Measurements from ENCODE around the gene IL37. TPM values are rescaled to one million over a fixed set of nuclear protein-coding genes. Genes with fewer than 3 reads are reported as not detected.

Gene IL37
- total and polyA plus RNA-seq, 2 experiments from 2014 or later = not detected

DNA sequence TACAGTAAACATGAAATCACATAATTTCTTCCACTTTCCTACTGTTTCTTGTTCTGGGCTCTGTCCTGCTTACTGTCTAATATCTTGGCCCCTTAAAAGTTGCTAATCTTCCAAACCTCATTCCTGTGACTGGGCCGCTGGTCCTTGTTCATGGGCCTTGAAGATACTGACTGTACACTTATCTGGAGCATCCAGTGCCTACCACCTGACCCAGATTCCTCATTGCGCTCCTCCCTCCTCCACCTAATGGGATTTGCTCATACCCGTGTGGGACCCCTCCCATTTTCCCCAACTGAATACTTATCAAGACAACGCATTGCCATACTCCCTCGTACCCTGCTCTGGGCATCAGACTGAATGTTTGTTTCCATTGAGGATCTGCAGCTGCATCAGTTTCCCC lies 6.1 kb upstream of the IL37 start:
- H3K27ac ChIP-seq (ENCODE audit: low read depth) = no peak overlapping the region
- Mint-ChIP-seq H3K4me1 (no peaks in the 10 kb centered on the region), H3K27ac (no peak overlapping the region), H3K4me3 (no peak overlapping the region), H3K36me3 (ENCODE audit: low read depth) (no peaks in the 10 kb centered on the region), H3K9me3 (peaks cover 2% of the 10 kb centered on the region; the same call in 2 of the 3 replicates), H3K27me3 (ENCODE audit: insufficient read depth, low read depth, poor library complexity) (peaks cover 2% of the 10 kb centered on the region)
- no peak overlapping the region for H2AFZ ChIP-seq
- DNase-seq (ENCODE audit: low spot score) = no peak
- H3K4me1 ChIP-seq (ENCODE audit: insufficient read depth) = no peaks in the 10 kb centered on the region
- H3K27me3 ChIP-seq (ENCODE audit: insufficient read depth) = no peaks in the 10 kb centered on the region
- H3K36me3 ChIP-seq (ENCODE audit: insufficient read depth) = no peaks in the 10 kb centered on the region
- H3K79me2 ChIP-seq (replicated peaks; ENCODE audit: insufficient read depth) = no peaks in the 10 kb centered on the region
- H3K4me2 ChIP-seq = no peak overlapping the region
- H3K4me3 ChIP-seq = no peak overlapping the region
- H3K9me2 ChIP-seq (ENCODE audit: insufficient read depth) = no peaks in the 10 kb centered on the region
- no peak for ATAC-seq
- no peaks in the 10 kb centered on the region for H4K20me1 ChIP-seq (replicated peaks; ENCODE audit: insufficient read depth)
- TF ChIP-seq, protein P1, sequence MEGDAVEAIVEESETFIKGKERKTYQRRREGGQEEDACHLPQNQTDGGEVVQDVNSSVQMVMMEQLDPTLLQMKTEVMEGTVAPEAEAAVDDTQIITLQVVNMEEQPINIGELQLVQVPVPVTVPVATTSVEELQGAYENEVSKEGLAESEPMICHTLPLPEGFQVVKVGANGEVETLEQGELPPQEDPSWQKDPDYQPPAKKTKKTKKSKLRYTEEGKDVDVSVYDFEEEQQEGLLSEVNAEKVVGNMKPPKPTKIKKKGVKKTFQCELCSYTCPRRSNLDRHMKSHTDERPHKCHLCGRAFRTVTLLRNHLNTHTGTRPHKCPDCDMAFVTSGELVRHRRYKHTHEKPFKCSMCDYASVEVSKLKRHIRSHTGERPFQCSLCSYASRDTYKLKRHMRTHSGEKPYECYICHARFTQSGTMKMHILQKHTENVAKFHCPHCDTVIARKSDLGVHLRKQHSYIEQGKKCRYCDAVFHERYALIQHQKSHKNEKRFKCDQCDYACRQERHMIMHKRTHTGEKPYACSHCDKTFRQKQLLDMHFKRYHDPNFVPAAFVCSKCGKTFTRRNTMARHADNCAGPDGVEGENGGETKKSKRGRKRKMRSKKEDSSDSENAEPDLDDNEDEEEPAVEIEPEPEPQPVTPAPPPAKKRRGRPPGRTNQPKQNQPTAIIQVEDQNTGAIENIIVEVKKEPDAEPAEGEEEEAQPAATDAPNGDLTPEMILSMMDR (conservative IDR thresholded peaks at IDR 0.05; ENCODE audit: low read depth in 2 of 2) = no peak
- TF ChIP-seq, protein P2, sequence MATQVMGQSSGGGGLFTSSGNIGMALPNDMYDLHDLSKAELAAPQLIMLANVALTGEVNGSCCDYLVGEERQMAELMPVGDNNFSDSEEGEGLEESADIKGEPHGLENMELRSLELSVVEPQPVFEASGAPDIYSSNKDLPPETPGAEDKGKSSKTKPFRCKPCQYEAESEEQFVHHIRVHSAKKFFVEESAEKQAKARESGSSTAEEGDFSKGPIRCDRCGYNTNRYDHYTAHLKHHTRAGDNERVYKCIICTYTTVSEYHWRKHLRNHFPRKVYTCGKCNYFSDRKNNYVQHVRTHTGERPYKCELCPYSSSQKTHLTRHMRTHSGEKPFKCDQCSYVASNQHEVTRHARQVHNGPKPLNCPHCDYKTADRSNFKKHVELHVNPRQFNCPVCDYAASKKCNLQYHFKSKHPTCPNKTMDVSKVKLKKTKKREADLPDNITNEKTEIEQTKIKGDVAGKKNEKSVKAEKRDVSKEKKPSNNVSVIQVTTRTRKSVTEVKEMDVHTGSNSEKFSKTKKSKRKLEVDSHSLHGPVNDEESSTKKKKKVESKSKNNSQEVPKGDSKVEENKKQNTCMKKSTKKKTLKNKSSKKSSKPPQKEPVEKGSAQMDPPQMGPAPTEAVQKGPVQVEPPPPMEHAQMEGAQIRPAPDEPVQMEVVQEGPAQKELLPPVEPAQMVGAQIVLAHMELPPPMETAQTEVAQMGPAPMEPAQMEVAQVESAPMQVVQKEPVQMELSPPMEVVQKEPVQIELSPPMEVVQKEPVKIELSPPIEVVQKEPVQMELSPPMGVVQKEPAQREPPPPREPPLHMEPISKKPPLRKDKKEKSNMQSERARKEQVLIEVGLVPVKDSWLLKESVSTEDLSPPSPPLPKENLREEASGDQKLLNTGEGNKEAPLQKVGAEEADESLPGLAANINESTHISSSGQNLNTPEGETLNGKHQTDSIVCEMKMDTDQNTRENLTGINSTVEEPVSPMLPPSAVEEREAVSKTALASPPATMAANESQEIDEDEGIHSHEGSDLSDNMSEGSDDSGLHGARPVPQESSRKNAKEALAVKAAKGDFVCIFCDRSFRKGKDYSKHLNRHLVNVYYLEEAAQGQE (IDR thresholded peaks at IDR 0.05; ENCODE audit: unreplicated experiment) = no peak
- no peak for TF ChIP-seq CREB1 (CRISPR knock-in tag; IDR thresholded peaks at IDR 0.05; ENCODE audit: low read depth)
- TF ChIP-seq ZNF114 (CRISPR knock-in tag; IDR thresholded peaks at IDR 0.05) = no peak
- no peaks in the 10 kb centered on the region for H3F3A ChIP-seq (replicated peaks; ENCODE audit: low read depth)

GRCh38 chr2:112906276-112906675 lies 4.7 kb upstream of the IL37 start:
- Mint-ChIP-seq H3K9me3 (peaks cover 2% of the 10 kb centered on the region; the same call in 2 of the 3 replicates), H3K4me3 (no peak overlapping the region), H3K27me3 (ENCODE audit: insufficient read depth, low read depth, poor library complexity) (peaks cover 6% of the 10 kb centered on the region), H3K27ac (no peak overlapping the region), H3K36me3 (ENCODE audit: low read depth) (no peaks in the 10 kb centered on the region), H3K4me1 (no peaks in the 10 kb centered on the region)
- H3K36me3 ChIP-seq (ENCODE audit: insufficient read depth) = no peaks in the 10 kb centered on the region
- no peak overlapping the region for H3K4me2 ChIP-seq
- no peaks in the 10 kb centered on the region; the same call in 1 of the 2 replicates for H3K9me2 ChIP-seq (ENCODE audit: insufficient read depth)
- no peak overlapping the region for H3K4me3 ChIP-seq
- no peaks in the 10 kb centered on the region for H3K4me1 ChIP-seq (ENCODE audit: insufficient read depth)
- DNase-seq (ENCODE audit: low spot score) (no peak), ATAC-seq (no peak)
- no peaks in the 10 kb centered on the region for H3F3A ChIP-seq (replicated peaks; ENCODE audit: low read depth)
- H3K79me2 ChIP-seq (replicated peaks; ENCODE audit: insufficient read depth) = no peaks in the 10 kb centered on the region
- TF ChIP-seq STAT1 (IDR thresholded peaks at IDR 0.05; ENCODE audit: unreplicated experiment) (no peak), CREB1 (CRISPR knock-in tag; IDR thresholded peaks at IDR 0.05; ENCODE audit: low read depth) (no peak), ZNF114 (CRISPR knock-in tag; IDR thresholded peaks at IDR 0.05) (no peak)
- no peak overlapping the region for H3K27ac ChIP-seq (ENCODE audit: low read depth)
- H4K20me1 ChIP-seq (replicated peaks; ENCODE audit: insufficient read depth) = no peaks in the 10 kb centered on the region
- no peak overlapping the region for H2AFZ ChIP-seq
- no peaks in the 10 kb centered on the region for H3K27me3 ChIP-seq (ENCODE audit: insufficient read depth)
